Measurements from ENCODE around the gene NKX3-2. TPM values are rescaled to one million over a fixed set of nuclear protein-coding genes. Genes with fewer than 3 reads are reported as not detected.

The NKX3-2 gene
- polyA plus RNA-seq (2011; rRNA removed) (0.02 and 0.04 TPM in 2 replicates), polyA minus RNA-seq (2011; rRNA and poly(A)+ RNA removed) (not detected in 2 replicates)

DNA sequence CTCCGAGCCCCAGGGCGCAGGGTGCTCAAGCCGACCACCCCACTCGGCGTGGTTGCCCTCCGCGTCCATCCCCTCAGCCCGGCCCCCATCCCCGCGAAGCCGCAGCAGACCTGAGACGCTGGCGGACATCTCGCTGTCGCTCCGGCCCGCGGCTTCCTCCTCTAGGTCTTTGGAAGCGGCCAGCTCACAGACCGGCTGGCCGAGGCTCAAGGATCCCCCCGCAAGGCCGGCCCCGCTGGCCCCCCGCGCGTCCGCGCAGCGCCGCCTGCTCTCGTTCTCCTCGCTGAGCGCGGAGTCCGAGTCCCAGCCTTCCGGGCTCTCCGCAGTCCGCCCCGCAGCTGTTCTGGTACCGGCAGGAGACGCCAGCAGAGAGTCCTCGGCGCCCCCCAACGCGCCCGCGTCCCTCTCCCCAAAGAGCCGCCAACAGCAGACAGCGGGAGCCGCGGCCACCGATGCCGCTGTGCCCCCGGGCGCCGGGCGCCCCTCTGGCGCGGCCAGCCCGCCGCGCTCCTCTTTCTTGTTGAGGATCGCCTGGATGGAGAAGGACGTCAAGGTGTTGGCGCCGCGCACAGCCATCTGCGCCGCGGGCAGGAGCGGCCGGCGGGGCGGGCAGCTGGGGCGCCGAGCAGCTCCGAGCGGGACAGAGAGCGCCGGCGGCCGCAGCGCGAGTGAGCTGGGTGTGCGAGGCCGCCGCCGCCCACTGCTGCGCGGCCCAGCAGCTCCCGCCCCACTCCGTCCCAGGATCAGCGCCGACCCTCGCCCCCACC lies at the start of gene NKX3-2:
Gene NKX3-2, minus strand, starts transcription at position 670 of the 767 bp plus-strand sequence. Its CDS starts 94 bp downstream, at position 576.
- POLR2A ChIA-PET: no interaction called here
- H3K4me3 ChIP-seq (ENCODE audit: low read depth, low read length): peak within 1 kb of the TSS; percentile 48
- DNase-seq (ENCODE audit: low read depth): no peak

DNA sequence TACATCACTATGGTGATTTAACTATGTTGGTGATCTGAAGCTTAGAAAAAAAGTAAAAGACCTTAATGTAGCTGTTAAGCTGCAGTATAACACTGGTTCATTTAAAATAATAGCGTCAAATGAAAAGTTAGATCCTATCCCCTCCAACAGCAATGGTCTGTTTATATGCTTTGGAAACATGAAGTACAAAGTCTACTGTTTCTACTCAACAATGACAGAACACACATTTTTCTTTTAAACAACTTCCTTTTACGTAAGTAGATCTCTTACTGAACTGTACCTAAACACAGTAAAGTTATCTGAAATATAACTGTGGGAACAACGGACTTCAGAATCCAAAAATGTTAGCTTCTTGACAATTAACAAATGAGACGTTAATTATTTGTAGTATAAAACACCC lies 47.9 kb upstream of the NKX3-2 start:
- CTCF ChIA-PET: interaction anchor here (1.0 kb wide), 1 partner anchor 8 kb away, joined by 3 read pairs; no protein-coding TSS in a partner anchor
- POLR2A ChIA-PET: no interaction called here
- no peak for DNase-seq (ENCODE audit: low read depth)
- peaks cover 7% of the 10 kb centered on the region for H3K36me3 ChIP-seq (ENCODE audit: control insufficient read depth, insufficient read depth, low read length)
- TF ChIP-seq, protein P1, sequence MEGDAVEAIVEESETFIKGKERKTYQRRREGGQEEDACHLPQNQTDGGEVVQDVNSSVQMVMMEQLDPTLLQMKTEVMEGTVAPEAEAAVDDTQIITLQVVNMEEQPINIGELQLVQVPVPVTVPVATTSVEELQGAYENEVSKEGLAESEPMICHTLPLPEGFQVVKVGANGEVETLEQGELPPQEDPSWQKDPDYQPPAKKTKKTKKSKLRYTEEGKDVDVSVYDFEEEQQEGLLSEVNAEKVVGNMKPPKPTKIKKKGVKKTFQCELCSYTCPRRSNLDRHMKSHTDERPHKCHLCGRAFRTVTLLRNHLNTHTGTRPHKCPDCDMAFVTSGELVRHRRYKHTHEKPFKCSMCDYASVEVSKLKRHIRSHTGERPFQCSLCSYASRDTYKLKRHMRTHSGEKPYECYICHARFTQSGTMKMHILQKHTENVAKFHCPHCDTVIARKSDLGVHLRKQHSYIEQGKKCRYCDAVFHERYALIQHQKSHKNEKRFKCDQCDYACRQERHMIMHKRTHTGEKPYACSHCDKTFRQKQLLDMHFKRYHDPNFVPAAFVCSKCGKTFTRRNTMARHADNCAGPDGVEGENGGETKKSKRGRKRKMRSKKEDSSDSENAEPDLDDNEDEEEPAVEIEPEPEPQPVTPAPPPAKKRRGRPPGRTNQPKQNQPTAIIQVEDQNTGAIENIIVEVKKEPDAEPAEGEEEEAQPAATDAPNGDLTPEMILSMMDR (IDR thresholded peaks at IDR 0.05; ENCODE audit: insufficient read depth, low read depth, low read length): no peak
- no peak overlapping the region for H3K4me3 ChIP-seq (ENCODE audit: low read depth, low read length)
- H3K27me3 ChIP-seq (ENCODE audit: control insufficient read depth, insufficient read depth, low read length): no peaks in the 10 kb centered on the region

More for the DNA sequence above, at the start of gene NKX3-2:
- TF ChIP-seq, protein P1 (IDR thresholded peaks at IDR 0.05; ENCODE audit: insufficient read depth, low read depth, low read length): no peak
- CTCF ChIA-PET: interaction anchor here (0.9 to 3.1 kb wide), 5 partner anchors 10 to 815 kb away, joined by 3 to 13 read pairs (median 4); no protein-coding TSS in a partner anchor
- H3K27me3 ChIP-seq (ENCODE audit: control insufficient read depth, insufficient read depth, low read length): peaks cover 53% of the 10 kb centered on the region
- no peaks in the 10 kb centered on the region for H3K36me3 ChIP-seq (ENCODE audit: control insufficient read depth, insufficient read depth, low read length)

DNA sequence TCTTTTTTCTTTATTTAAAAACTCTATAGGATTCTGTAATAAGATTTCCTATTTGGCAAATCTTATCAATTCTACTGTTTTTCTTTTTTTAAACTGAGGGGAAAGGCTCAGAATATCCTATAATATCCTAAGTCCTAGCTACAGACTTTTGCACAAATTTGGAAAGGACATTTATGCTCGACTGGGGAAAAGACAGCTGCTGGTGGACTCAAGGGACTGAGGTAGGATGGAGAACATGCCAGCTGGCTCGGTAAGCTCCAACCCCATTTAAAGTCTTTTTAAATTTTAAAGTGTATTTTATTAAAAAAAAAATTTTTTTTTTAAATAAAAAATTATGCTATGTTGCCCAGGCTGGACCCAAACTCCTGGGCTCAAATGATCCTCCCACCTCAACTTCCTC lies 46.5 kb upstream of the NKX3-2 start:
- ChIA-PET POLR2A (no interaction called here), CTCF (interaction anchor here (0.6 to 1.2 kb wide), 2 partner anchors 9 to 102 kb away, joined by 3 to 4 read pairs; no protein-coding TSS in a partner anchor)
- TF ChIP-seq, protein P1 (IDR thresholded peaks at IDR 0.05; ENCODE audit: insufficient read depth, low read depth, low read length): no peak
- Histone ChIP-seq H3K36me3 (ENCODE audit: control insufficient read depth, insufficient read depth, low read length) (peaks cover 7% of the 10 kb centered on the region), H3K4me3 (ENCODE audit: low read depth, low read length) (no peak overlapping the region), H3K27me3 (ENCODE audit: control insufficient read depth, insufficient read depth, low read length) (no peaks in the 10 kb centered on the region)
- no peak for DNase-seq (ENCODE audit: low read depth)

DNA sequence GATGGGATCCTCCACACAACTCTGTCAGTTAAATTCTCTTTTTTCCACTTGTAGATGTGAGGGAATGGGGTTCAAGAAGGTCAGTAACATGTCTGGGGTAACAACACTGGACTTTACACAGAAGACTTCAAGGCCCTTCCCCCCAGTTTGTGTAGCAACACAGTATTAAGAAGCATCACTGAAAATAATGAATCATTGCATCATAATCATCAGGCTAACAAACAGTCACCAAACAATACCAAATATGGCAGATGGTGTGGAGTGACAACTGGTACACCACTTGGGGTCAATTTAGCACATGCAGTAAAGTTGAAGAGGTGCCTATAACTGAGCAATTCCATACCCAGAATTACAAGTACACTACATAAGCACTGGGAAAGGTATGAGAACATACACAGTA lies 44.6 kb upstream of the NKX3-2 start:
- TF ChIP-seq, protein P1 (IDR thresholded peaks at IDR 0.05; ENCODE audit: insufficient read depth, low read depth, low read length): no peak
- H3K27me3 ChIP-seq (ENCODE audit: control insufficient read depth, insufficient read depth, low read length): no peaks in the 10 kb centered on the region
- DNase-seq (ENCODE audit: low read depth): no peak
- H3K4me3 ChIP-seq (ENCODE audit: low read depth, low read length): no peak overlapping the region
- ChIA-PET POLR2A (no interaction called here), CTCF (no interaction called here)
- peaks cover 7% of the 10 kb centered on the region for H3K36me3 ChIP-seq (ENCODE audit: control insufficient read depth, insufficient read depth, low read length)

DNA sequence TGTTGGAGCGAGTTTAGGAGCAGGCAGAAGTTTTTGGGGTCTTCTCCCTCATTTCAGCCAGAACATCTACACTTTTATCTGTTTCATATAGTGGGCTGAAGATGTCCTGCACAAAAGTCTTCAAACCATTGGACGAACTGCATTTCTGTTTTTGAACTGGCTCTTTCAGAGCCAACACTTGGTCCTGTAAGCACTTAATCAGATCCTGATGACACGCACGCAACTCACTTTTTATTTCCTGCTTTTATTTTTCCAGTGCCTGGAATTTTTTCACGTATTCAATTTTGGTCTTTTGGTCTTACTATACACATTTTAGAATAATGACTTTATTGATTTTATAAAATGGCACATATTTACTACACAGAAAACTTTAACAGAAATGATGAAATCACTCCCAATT lies 40.2 kb upstream of the NKX3-2 start:
- no peaks in the 10 kb centered on the region for H3K27me3 ChIP-seq (ENCODE audit: control insufficient read depth, insufficient read depth, low read length)
- H3K4me3 ChIP-seq (ENCODE audit: low read depth, low read length): no peak overlapping the region
- TF ChIP-seq, protein P1 (IDR thresholded peaks at IDR 0.05; ENCODE audit: insufficient read depth, low read depth, low read length): no peak
- ChIA-PET CTCF (no interaction called here), POLR2A (no interaction called here)
- H3K36me3 ChIP-seq (ENCODE audit: control insufficient read depth, insufficient read depth, low read length): peaks cover 11% of the 10 kb centered on the region
- no peak for DNase-seq (ENCODE audit: low read depth)

All from BJ (cell line).